K562 treated with DMSO at 1 percent for 4 hours (cell line): Measurements from ENCODE around the gene PHB1. TPM values are rescaled to one million over a fixed set of nuclear protein-coding genes. Genes with fewer than 3 reads are reported as not detected.

Experiments used
- total RNA-seq: library from RNA; unstranded; fragments of 300-600 nt; gene quantifications from 2 replicates; pipeline ENCODE4 v1.2.3, GENCODE V29; 2022; ENCODE audit not compliant: insufficient read depth

Gene PHB1
- 123 and 157 TPM in 2 replicates for total RNA-seq

DNA sequence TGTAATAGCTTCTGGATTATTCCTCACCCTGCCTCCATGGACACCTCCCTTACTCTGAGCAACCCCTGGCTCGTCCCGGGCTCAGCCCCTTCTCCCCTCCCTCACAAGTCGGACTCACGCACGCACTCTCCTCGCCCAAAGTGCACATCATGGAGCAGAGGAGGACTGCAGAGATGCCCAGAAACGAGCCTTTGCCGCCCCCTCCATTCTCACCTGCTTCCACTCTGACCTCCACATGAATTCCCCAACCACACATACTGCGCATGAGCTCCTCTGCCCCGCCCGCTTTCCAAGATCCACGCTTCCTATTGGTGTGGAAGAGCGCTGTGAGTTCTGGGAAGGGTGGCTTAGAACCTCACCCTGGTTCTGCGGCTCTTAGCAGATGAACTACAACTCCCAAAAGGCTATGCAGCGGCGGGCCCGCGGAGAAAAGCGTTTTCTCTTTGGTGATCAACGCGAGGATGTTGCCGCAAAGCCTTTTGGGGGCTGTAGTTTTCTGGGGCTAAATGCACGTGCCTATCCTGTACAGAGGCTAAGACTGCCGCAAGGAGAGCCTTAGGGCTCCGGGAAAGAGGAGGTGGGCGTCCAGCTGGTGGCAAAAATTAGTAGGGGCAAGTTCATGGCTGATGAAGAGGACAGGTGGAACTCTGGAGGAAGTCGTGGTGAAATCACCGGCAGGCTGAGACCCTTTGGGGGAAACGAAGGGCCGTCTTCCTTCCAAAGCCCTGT, at the start of gene PHB1:
Gene PHB1, minus strand, starts transcription at position 261 of the 729 bp plus-strand sequence. CDS start 1,618 bp downstream, outside the sequence.

DNA sequence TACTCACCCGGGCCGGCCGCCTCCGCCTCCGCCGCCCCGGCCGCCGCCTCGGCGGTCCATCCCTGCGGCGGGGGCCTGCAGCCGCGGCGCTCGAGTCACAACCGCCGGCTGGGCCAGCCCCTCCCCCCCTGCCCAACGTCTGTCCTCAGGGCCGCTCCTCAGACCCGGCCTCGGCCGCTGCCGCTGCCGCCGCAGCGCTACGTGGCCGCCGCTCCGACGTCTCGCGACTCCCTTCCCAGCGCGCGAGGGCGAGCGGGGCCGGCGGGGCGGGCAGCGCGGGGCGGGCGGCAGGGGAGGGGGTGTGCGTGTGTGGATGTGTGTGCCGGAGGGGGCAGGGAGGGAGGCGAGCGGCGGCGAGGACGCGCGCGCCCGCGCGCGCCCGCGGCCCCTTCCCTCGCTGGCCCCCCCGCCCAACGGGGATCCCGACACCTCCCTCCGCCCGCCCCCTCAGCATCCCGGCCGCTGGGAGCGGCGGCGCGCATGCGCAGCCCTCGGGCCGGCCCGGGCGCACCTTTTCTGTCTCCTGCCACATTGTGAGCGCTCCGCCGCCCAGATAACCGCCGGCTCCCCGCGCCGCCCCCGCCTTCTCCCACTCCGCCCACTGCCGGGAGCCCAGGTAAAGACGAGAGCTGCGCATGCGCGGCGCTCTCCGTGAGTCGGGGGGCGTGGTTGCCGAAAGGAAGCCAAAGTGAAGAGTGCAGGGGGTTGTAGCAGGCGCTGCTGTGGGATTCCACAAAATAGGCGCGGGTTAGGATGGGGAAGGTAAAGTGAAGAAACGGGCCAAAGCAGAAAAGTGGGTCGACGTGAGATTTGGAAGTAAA, 52.6 kb downstream of the PHB1 start, which contains the start of gene ZNF652:
Gene ZNF652, minus strand, starts transcription at position 349 of the 821 bp plus-strand sequence. CDS start 44,525 bp downstream, outside the sequence.

Other genes with a start within 250 kb of the PHB1 start
- not detected in 2 replicates for gene GNGT2, start 204.3 kb downstream of the PHB1 start, total RNA-seq
- gene ABI3, start 204.2 kb downstream of the PHB1 start, total RNA-seq, result not detected in 2 replicates
- gene PHOSPHO1, start 184.1 kb downstream of the PHB1 start, total RNA-seq, result not detected in 2 replicates
- 5.0 and 5.1 TPM in 2 replicates for gene ZNF652, start 52.6 kb downstream of the PHB1 start, total RNA-seq
- 0.31 TPM in 1 of 2 replicates, not detected in the other for gene NGFR, start 80.4 kb upstream of the PHB1 start, total RNA-seq
- not detected in 2 replicates for gene NXPH3, start 161.0 kb upstream of the PHB1 start, total RNA-seq